Measurements from ENCODE around the gene HJURP.

DNA sequence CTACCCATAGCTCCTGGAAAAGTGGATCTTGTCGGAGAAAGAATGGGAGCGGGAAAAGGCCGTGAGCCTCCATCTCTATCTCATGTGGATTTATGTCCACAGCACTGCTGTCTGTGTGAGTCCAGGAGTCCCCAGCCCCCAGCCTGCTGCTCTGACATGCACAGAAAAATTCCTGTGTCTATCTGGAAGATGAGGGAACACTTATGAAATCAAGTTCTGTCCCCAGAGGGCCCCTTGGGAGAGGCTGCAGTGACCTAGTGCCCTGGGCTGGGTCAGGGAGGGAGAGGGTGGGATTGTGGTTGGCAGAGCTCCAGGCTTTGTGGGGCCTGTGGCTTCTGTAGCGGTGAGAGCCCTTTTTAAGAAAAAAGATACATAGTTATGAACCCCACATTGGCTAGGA is 37.6 kb downstream of the HJURP start:
- TF ChIP-seq EZH2 (IDR thresholded peaks at IDR 0.05; ENCODE audit: low read length), result no peak
- no peak for TF ChIP-seq CTCF (optimal IDR thresholded peaks at IDR 0.05 in 1 of 3, IDR thresholded peaks at IDR 0.05 in 1 of 3, conservative IDR thresholded peaks at IDR 0.05 in 1 of 3; ENCODE audit: extremely low read depth in 1 of 3, insufficient read depth in 2 of 3, low read length in 3 of 3)

Measured in keratinocyte (primary cell).